ENCODE measurements around the gene MCC. TPM values are rescaled to one million over a fixed set of nuclear protein-coding genes. Genes with fewer than 3 reads are reported as not detected.

Gene MCC
- total RNA-seq, 5 donors from 2014 or later (not counting 1 experiment from before 2014, with no cell fraction given), result 2.6 to 8.3 (median 6.3) TPM

- Histone ChIP-seq H3K4me3 (ENCODE audit: control insufficient read depth in 1 of 2, extremely low read depth in 1 of 2, low read length in 1 of 2) (peak within 1 kb of the TSS; percentile 70 to 86), H3K36me3 (ENCODE audit: control insufficient read depth in 2 of 2, extremely low read depth in 1 of 2, insufficient read depth in 1 of 2, low read length in 1 of 2) (peaks cover 0 to 8% of the 10 kb centered on the region in 2 donors), H3K27me3 (replicated peaks in 1 of 2; ENCODE audit: control insufficient read depth in 2 of 2, extremely low read depth in 1 of 2, insufficient read depth in 2 of 2, low read length in 1 of 2) (peaks cover 3 to 4% of the 10 kb centered on the region in 2 experiments), H3K9me3 (no peaks in the 10 kb centered on the region), H3K27ac (ENCODE audit: low read length) (peak within 1 kb of the TSS; percentile 93), H3K4me1 (ENCODE audit: control insufficient read depth in 1 of 2, extremely low read depth in 1 of 2, insufficient read depth in 2 of 2, low read length in 2 of 2) (peaks cover 8 to 11% of the 10 kb centered on the region in 2 experiments)
- H3K27ac Mint-ChIP-seq, result peak within 1 kb of the TSS; percentile 83 to 95
- H3K9me3 Mint-ChIP-seq, result no peaks in the 10 kb centered on the region
- ChIA-PET POLR2A (interaction anchor here (0.5 to 1.4 kb wide), 4 partner anchors 9 to 534 kb away, joined by 3 to 5 read pairs (median 4); no protein-coding TSS in a partner anchor), CTCF (interaction anchor here in 1 of 2 donors (0.6 to 1.7 kb wide), 4 partner anchors 30 to 538 kb away, joined by 3 to 6 read pairs (median 4); no protein-coding TSS in a partner anchor)
- H3K27me3 Mint-ChIP-seq, result peaks cover 9 to 13% of the 10 kb centered on the region in 2 donors
- peak within 1 kb of the TSS; percentile 92 to 93 (median 92) for H3K4me3 Mint-ChIP-seq
- WGBS (ENCODE audit: insufficient coverage), result under 1% methylated on average over 65 of the region's 72 CpGs
- DNase-seq, result peak; percentile 75 to 94 (median 86)
- peak; percentile 98 to 99 (median 99) for ATAC-seq (replicated peaks in 1 of 4)
- H3K4me1 Mint-ChIP-seq, result peaks cover 36 to 39% (median 36%) of the 10 kb centered on the region in 3 donors
- H3K36me3 Mint-ChIP-seq, result peaks cover 8% of the 10 kb centered on the region
Observed at GRCh38 chr5:113513384-113514288, 25.4 kb upstream of the MCC start, which contains the start of gene YTHDC2. Gene YTHDC2 (plus strand): TSS chr5:113513694. CDS start chr5:113513896, 202 bp downstream.

GRCh38 chr5:113512341-113512740 is 24.1 kb upstream of the MCC start:
- Mint-ChIP-seq H3K4me1 (peaks cover 33 to 36% (median 35%) of the 10 kb centered on the region in 3 donors), H3K36me3 (peaks cover 6% of the 10 kb centered on the region), H3K4me3 (peak overlapping the region in 2 of 3 donors; percentile 7 to 47), H3K27ac (no peak overlapping the region), H3K27me3 (peaks cover 15 to 24% of the 10 kb centered on the region in 2 donors), H3K9me3 (no peaks in the 10 kb centered on the region)
- Histone ChIP-seq H3K36me3 (ENCODE audit: control insufficient read depth in 2 of 2, extremely low read depth in 1 of 2, insufficient read depth in 1 of 2, low read length in 1 of 2) (peaks cover 0 to 1% of the 10 kb centered on the region in 2 donors), H3K4me1 (ENCODE audit: control insufficient read depth in 1 of 2, extremely low read depth in 1 of 2, insufficient read depth in 2 of 2, low read length in 2 of 2) (peaks cover 8 to 11% of the 10 kb centered on the region in 2 experiments), H3K27me3 (replicated peaks in 1 of 2; ENCODE audit: control insufficient read depth in 2 of 2, extremely low read depth in 1 of 2, insufficient read depth in 2 of 2, low read length in 1 of 2) (peaks cover 3 to 4% of the 10 kb centered on the region in 2 experiments), H3K27ac (ENCODE audit: low read length) (no peak overlapping the region), H3K4me3 (ENCODE audit: control insufficient read depth in 1 of 2, extremely low read depth in 1 of 2, low read length in 1 of 2) (no peak overlapping the region), H3K9me3 (no peaks in the 10 kb centered on the region)
- CTCF ChIA-PET, result interaction anchor here in 1 of 2 donors (0.6 to 1.3 kb wide), 2 partner anchors 178 to 516 kb away, joined by 3 to 8 read pairs; no protein-coding TSS in a partner anchor
- ATAC-seq (replicated peaks in 1 of 4) (no peak), DNase-seq (no peak)
- WGBS (ENCODE audit: insufficient coverage), result no CpG with 5 or more reads among the region's 3 CpGs
- POLR2A ChIA-PET, result interaction anchor here in 1 of 2 donors (0.5 to 0.6 kb wide), 2 partner anchors 9 to 1775 kb away, joined by 4 to 6 read pairs; no protein-coding TSS in a partner anchor

- Mint-ChIP-seq H3K4me3 (no peak overlapping the region), H3K27ac (no peak overlapping the region), H3K9me3 (no peaks in the 10 kb centered on the region), H3K36me3 (peaks cover 4% of the 10 kb centered on the region), H3K4me1 (peaks cover 24 to 29% (median 24%) of the 10 kb centered on the region in 3 donors), H3K27me3 (peaks cover 22 to 33% of the 10 kb centered on the region in 2 donors)
- WGBS (ENCODE audit: insufficient coverage), result 94% methylated on average over 2 of the region's 6 CpGs
- DNase-seq, result peak in 1 of 35 experiments; percentile 50
- ATAC-seq (replicated peaks in 1 of 4), result no peak
- H3K36me3 ChIP-seq (ENCODE audit: control insufficient read depth in 2 of 2, extremely low read depth in 1 of 2, insufficient read depth in 1 of 2, low read length in 1 of 2), result no peaks in the 10 kb centered on the region
- POLR2A ChIA-PET, result no interaction called here
- no peak overlapping the region for H3K27ac ChIP-seq (ENCODE audit: low read length)
- CTCF ChIA-PET, result interaction anchor here (0.5 to 1.8 kb wide), 7 partner anchors 14 to 515 kb away, joined by 3 to 13 read pairs (median 5); no protein-coding TSS in a partner anchor
- peaks cover 4 to 7% of the 10 kb centered on the region in 2 experiments for H3K27me3 ChIP-seq (replicated peaks in 1 of 2; ENCODE audit: control insufficient read depth in 2 of 2, extremely low read depth in 1 of 2, insufficient read depth in 2 of 2, low read length in 1 of 2)
- H3K4me3 ChIP-seq (ENCODE audit: control insufficient read depth in 1 of 2, extremely low read depth in 1 of 2, low read length in 1 of 2), result no peak overlapping the region
- H3K9me3 ChIP-seq, result no peaks in the 10 kb centered on the region
- H3K4me1 ChIP-seq (ENCODE audit: control insufficient read depth in 1 of 2, extremely low read depth in 1 of 2, insufficient read depth in 2 of 2, low read length in 2 of 2), result peaks cover 7 to 8% of the 10 kb centered on the region in 2 experiments
Observed at GRCh38 chr5:113510836-113511451, 22.7 kb upstream of the MCC start.

- Histone ChIP-seq H3K4me3 (ENCODE audit: control insufficient read depth in 1 of 2, extremely low read depth in 1 of 2, low read length in 1 of 2) (no peak overlapping the region), H3K27ac (ENCODE audit: low read length) (no peak overlapping the region), H3K27me3 (replicated peaks in 1 of 2; ENCODE audit: control insufficient read depth in 2 of 2, extremely low read depth in 1 of 2, insufficient read depth in 2 of 2, low read length in 1 of 2) (peaks cover 4 to 7% of the 10 kb centered on the region in 2 experiments), H3K36me3 (ENCODE audit: control insufficient read depth in 2 of 2, extremely low read depth in 1 of 2, insufficient read depth in 1 of 2, low read length in 1 of 2) (no peaks in the 10 kb centered on the region), H3K4me1 (ENCODE audit: control insufficient read depth in 1 of 2, extremely low read depth in 1 of 2, insufficient read depth in 2 of 2, low read length in 2 of 2) (peaks cover 0 to 2% of the 10 kb centered on the region in 2 experiments), H3K9me3 (no peaks in the 10 kb centered on the region)
- CTCF ChIA-PET, result interaction anchor here in 1 of 2 donors (0.6 kb wide), 1 partner anchor 336 kb away, joined by 3 read pairs; no protein-coding TSS in a partner anchor
- DNase-seq (no peak), ATAC-seq (replicated peaks in 1 of 4) (no peak)
- H3K9me3 Mint-ChIP-seq, result no peaks in the 10 kb centered on the region
- H3K4me1 Mint-ChIP-seq, result peaks cover 7 to 10% (median 8%) of the 10 kb centered on the region in 3 donors
- POLR2A ChIA-PET, result interaction anchor here in 1 of 2 donors (0.5 kb wide), 1 partner anchor 124 kb away, joined by 3 read pairs; no protein-coding TSS in a partner anchor
- H3K27ac Mint-ChIP-seq, result no peak overlapping the region
- H3K4me3 Mint-ChIP-seq, result no peak overlapping the region
- H3K36me3 Mint-ChIP-seq, result no peaks in the 10 kb centered on the region
- peaks cover 34 to 40% of the 10 kb centered on the region in 2 donors for H3K27me3 Mint-ChIP-seq
Observed at GRCh38 chr5:113508756-113509155, 20.5 kb upstream of the MCC start.

- H3K4me1 Mint-ChIP-seq, result peaks cover under 1 to 2% (median 2%) of the 10 kb centered on the region in 3 donors
- H3K9me3 ChIP-seq, result no peaks in the 10 kb centered on the region
- no peak overlapping the region for H3K4me3 Mint-ChIP-seq
- DNase-seq, result no peak
- no peaks in the 10 kb centered on the region for H3K36me3 ChIP-seq (ENCODE audit: control insufficient read depth in 2 of 2, extremely low read depth in 1 of 2, insufficient read depth in 1 of 2, low read length in 1 of 2)
- H3K4me3 ChIP-seq (ENCODE audit: control insufficient read depth in 1 of 2, extremely low read depth in 1 of 2, low read length in 1 of 2), result no peak overlapping the region
- ATAC-seq (replicated peaks in 1 of 4), result no peak
- no peak overlapping the region for H3K27ac ChIP-seq (ENCODE audit: low read length)
- H3K36me3 Mint-ChIP-seq, result no peaks in the 10 kb centered on the region
- ChIA-PET POLR2A (no interaction called here), CTCF (interaction anchor here in 1 of 2 donors (0.9 kb wide), 1 partner anchor 35 kb away, joined by 3 read pairs; no protein-coding TSS in a partner anchor)
- no peaks in the 10 kb centered on the region for H3K9me3 Mint-ChIP-seq
- no peak overlapping the region for H3K27ac Mint-ChIP-seq
- peaks cover 37 to 48% of the 10 kb centered on the region in 2 donors for H3K27me3 Mint-ChIP-seq
- no peaks in the 10 kb centered on the region for H3K4me1 ChIP-seq (ENCODE audit: control insufficient read depth in 1 of 2, extremely low read depth in 1 of 2, insufficient read depth in 2 of 2, low read length in 2 of 2)
- peaks cover 11 to 12% of the 10 kb centered on the region in 2 experiments for H3K27me3 ChIP-seq (replicated peaks in 1 of 2; ENCODE audit: control insufficient read depth in 2 of 2, extremely low read depth in 1 of 2, insufficient read depth in 2 of 2, low read length in 1 of 2)
Observed at GRCh38 chr5:113507601-113508000, 19.3 kb upstream of the MCC start.

GRCh38 chr5:113505181-113505580 is 16.9 kb upstream of the MCC start:
- H3K27me3 Mint-ChIP-seq, result peaks cover 56 to 63% of the 10 kb centered on the region in 2 donors
- ChIA-PET CTCF (interaction anchor here in 1 of 2 donors (0.6 kb wide), 1 partner anchor 10 kb away, joined by 3 read pairs; no protein-coding TSS in a partner anchor), POLR2A (no interaction called here)
- no peak overlapping the region for H3K4me3 Mint-ChIP-seq
- no peaks in the 10 kb centered on the region for H3K9me3 ChIP-seq
- H3K36me3 Mint-ChIP-seq, result no peaks in the 10 kb centered on the region
- peaks cover 0 to 6% (median 0%) of the 10 kb centered on the region in 3 donors for H3K9me3 Mint-ChIP-seq
- H3K27ac Mint-ChIP-seq, result no peak overlapping the region
- DNase-seq (no peak), ATAC-seq (replicated peaks in 1 of 4) (no peak)
- no peaks in the 10 kb centered on the region for H3K36me3 ChIP-seq (ENCODE audit: control insufficient read depth in 2 of 2, extremely low read depth in 1 of 2, insufficient read depth in 1 of 2, low read length in 1 of 2)
- no peaks in the 10 kb centered on the region for H3K4me1 ChIP-seq (ENCODE audit: control insufficient read depth in 1 of 2, extremely low read depth in 1 of 2, insufficient read depth in 2 of 2, low read length in 2 of 2)
- H3K4me1 Mint-ChIP-seq, result no peaks in the 10 kb centered on the region
- no peak overlapping the region for H3K27ac ChIP-seq (ENCODE audit: low read length)
- peaks cover 10 to 20% of the 10 kb centered on the region in 2 experiments for H3K27me3 ChIP-seq (replicated peaks in 1 of 2; ENCODE audit: control insufficient read depth in 2 of 2, extremely low read depth in 1 of 2, insufficient read depth in 2 of 2, low read length in 1 of 2)
- WGBS (ENCODE audit: insufficient coverage), result no CpG with 5 or more reads among the region's 5 CpGs
- no peak overlapping the region for H3K4me3 ChIP-seq (ENCODE audit: control insufficient read depth in 1 of 2, extremely low read depth in 1 of 2, low read length in 1 of 2)
